NCI-H146 treated with DMSO at 0.1 percent for 48 hours (cell line): ENCODE results near the gene NDUFAF7.
"Not testable (repeated sequence)": the region's sequence is repeated elsewhere in the genome, so short reads cannot be mapped to it uniquely, and the experiment has no call there.

ENCODE experiments used
- DNase-seq: peaks from one replicate; lab custom pipeline; 2025; ENCODE audit not compliant: unreplicated experiment; lab: John Stamatoyannopoulos, UW

Gene NDUFAF7

DNA sequence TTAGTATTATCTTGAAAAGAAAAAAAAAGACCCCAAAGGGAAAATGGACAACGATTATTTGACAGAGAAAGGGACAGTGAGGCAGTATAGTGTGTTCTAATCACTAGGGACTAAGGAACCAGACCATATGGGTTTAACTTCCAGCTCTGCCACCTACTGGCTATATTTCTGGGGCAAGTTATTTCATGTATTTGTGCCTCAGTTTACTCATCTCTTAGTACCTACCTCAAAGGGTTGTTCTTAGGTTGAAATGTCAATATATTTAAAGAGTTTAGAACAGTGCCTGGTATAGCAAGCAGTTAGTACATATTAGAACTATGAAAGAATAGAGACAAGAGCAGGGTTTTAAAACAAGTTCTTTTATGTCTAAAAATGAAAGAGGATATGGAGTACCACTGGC lies 50.5 kb downstream of the NDUFAF7 start:
- DNase-seq, result no peak

DNA sequence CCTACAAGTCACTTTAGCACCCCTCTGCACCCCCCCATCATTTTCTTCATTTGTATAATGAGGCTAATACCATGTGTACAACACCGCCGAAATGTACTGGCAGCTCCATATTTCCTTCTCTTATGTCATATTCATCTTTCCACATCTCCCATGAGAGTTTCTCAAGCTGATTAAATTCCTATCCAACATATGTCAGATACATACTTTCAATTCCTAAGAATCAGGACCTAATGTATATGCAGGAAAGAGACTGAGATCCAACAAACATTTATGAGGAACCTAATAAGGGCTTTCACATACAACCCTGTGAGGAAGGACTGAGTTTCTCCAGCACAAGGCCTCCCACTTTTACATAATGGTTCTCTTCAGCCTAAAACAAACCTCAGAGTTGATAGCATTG lies 51.3 kb downstream of the NDUFAF7 start:
- no peak for DNase-seq

DNA sequence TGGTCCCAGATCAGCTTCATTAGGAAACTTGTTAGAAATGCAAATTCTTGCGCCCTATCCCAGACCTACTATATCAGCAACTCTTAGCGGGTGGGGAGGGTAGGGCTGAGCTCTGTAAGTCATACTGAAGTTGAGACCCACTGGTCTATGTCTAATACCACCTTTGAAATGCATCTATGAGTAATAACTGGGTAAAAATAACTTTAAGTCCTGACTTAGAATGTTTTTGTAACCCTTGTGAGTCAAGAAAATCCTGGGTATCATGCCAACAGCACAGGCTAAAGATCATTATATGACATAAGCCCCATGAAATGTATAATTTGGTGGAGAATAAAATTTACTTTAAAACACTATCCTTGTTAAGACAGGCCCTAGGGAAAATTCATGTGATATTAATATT lies 51.7 kb downstream of the NDUFAF7 start:
- DNase-seq, result no peak

- no peak for DNase-seq
Observed at GRCh38 chr2:37284381-37284780, 52.9 kb downstream of the NDUFAF7 start.

DNA sequence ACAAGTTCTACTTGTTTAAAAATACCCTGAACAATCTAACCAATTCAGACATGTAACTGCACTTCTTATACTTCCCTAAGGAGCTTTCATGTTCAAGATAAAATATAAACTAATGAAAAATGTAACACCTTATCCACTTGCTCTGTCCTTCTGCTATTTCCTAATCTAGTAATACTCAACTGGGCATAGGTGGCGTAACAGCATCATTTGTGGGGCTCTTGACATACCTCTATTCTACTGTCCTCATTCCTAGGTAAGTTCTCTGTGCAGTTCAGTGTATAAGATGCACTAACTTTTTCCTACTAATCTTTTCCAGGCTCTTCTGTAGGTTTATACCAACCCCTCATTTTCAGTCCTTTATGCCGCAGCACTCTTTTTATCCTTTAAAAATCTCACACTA lies 56.5 kb downstream of the NDUFAF7 start:
- DNase-seq, result peak; percentile 17

GRCh38 chr2:37291680-37292079 lies 60.2 kb downstream of the NDUFAF7 start:
- DNase-seq, result no peak

- not testable (repeated sequence) for DNase-seq
Observed at GRCh38 chr2:37294858-37295257, 63.4 kb downstream of the NDUFAF7 start.

GRCh38 chr2:37295469-37296073 lies 64.1 kb downstream of the NDUFAF7 start:
- no peak for DNase-seq

- no peak for DNase-seq
Observed at GRCh38 chr2:37297632-37298031, 66.2 kb downstream of the NDUFAF7 start.
